Bronchial epithelial cell (primary cell): ENCODE data around the gene FBLIM1. TPM values are rescaled to one million over a fixed set of nuclear protein-coding genes. Genes with fewer than 3 reads are reported as not detected.

Experiments used
- DNase-seq: peaks from one replicate; pipeline ENCODE4 v3.0.0-alpha.2; 2010; ENCODE audit warnings: low read depth
- FAIRE-seq: peaks from 2 replicates; lab custom pipeline; 2011; peaks lifted over from hg19 to GRCh38; lab: Jason Lieb, UNC
- H3K27me3 ChIP-seq: 2 replicates; pipeline ENCODE4 v1.5.1; 2011; ENCODE audit warnings: low read length; ENCODE audit not compliant: control insufficient read depth, insufficient read depth
- H3K36me3 ChIP-seq: 2 replicates; pipeline ENCODE4 v1.5.1; 2011; ENCODE audit warnings: low read length; ENCODE audit not compliant: control insufficient read depth, insufficient read depth
- H3K4me3 ChIP-seq: 2 replicates; pipeline ENCODE4 v1.5.1; 2011; ENCODE audit warnings: mild to moderate bottlenecking, low read depth, low read length, control low read depth
- total RNA-seq: library from RNA; depleted of rRNA; stranded (reverse); fragments of >200 nt; gene quantifications from 2 replicates; pipeline ENCODE4 v1.2.1, GENCODE V29; 2014
- TF ChIP-seq, protein P1 (sequence below): IDR thresholded peaks from 2 replicates; pipeline ENCODE4 v1.5.1; 2011; ENCODE audit warnings: mild to moderate bottlenecking, moderate library complexity, low read length, control low read depth, inconsistent platforms; ENCODE audit not compliant: insufficient read depth, severe bottlenecking

FBLIM1 gene
- total RNA-seq, 1 donor from 2014 or later = 72.4 TPM

DNA sequence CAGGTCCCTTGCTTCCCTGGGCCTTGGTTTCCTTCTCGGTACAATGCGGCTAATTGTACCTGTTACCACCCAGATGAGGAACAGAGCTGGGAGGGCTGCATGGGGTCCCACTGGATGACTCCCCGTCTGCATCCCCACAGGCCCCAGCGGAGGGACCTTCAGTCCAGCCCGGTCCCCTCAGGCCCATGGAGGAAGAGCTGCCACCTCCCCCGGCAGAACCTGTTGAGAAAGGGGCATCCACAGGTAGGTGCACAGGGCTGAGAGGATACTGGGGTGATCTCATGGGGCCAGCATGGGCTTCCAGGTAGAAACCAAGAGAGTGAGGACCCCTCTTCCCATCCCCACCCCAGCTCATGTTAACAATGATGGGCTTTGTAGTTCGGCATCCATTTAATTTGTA lies 9.8 kb downstream of the FBLIM1 start:
- Histone ChIP-seq H3K27me3 (no peaks in the 10 kb centered on the region), H3K36me3 (peaks cover 40% of the 10 kb centered on the region), H3K4me3 (no peak overlapping the region)
- TF ChIP-seq, protein P1, sequence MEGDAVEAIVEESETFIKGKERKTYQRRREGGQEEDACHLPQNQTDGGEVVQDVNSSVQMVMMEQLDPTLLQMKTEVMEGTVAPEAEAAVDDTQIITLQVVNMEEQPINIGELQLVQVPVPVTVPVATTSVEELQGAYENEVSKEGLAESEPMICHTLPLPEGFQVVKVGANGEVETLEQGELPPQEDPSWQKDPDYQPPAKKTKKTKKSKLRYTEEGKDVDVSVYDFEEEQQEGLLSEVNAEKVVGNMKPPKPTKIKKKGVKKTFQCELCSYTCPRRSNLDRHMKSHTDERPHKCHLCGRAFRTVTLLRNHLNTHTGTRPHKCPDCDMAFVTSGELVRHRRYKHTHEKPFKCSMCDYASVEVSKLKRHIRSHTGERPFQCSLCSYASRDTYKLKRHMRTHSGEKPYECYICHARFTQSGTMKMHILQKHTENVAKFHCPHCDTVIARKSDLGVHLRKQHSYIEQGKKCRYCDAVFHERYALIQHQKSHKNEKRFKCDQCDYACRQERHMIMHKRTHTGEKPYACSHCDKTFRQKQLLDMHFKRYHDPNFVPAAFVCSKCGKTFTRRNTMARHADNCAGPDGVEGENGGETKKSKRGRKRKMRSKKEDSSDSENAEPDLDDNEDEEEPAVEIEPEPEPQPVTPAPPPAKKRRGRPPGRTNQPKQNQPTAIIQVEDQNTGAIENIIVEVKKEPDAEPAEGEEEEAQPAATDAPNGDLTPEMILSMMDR = no peak
- DNase-seq = no peak
- no peak for FAIRE-seq

- Histone ChIP-seq H3K4me3 (no peak overlapping the region), H3K27me3 (no peaks in the 10 kb centered on the region), H3K36me3 (peaks cover 44% of the 10 kb centered on the region)
- DNase-seq = no peak
- FAIRE-seq = no peak
- TF ChIP-seq, protein P1 = no peak
These were observed 11.8 kb downstream of the FBLIM1 start for GRCh38 chr1:15770313-15770962.

- H3K27me3 ChIP-seq = no peaks in the 10 kb centered on the region
- FAIRE-seq (peak; percentile 82), DNase-seq (no peak)
- H3K4me3 ChIP-seq = no peak overlapping the region
- TF ChIP-seq, protein P1 = no peak
- H3K36me3 ChIP-seq = peaks cover 50% of the 10 kb centered on the region
These were observed 13.4 kb downstream of the FBLIM1 start for GRCh38 chr1:15771836-15772515.

GRCh38 chr1:15775706-15776105 lies 17.1 kb downstream of the FBLIM1 start:
- DNase-seq (no peak), FAIRE-seq (no peak)
- Histone ChIP-seq H3K4me3 (no peak overlapping the region), H3K36me3 (peaks cover 31% of the 10 kb centered on the region), H3K27me3 (no peaks in the 10 kb centered on the region)
- TF ChIP-seq, protein P1 = no peak

- DNase-seq = no peak
- Histone ChIP-seq H3K27me3 (no peaks in the 10 kb centered on the region), H3K4me3 (no peak overlapping the region), H3K36me3 (peaks cover 26% of the 10 kb centered on the region)
- TF ChIP-seq, protein P1 = no peak
- no peak for FAIRE-seq
These were observed 19.5 kb downstream of the FBLIM1 start for GRCh38 chr1:15777909-15778707.
